ENCODE results near the gene MAPK1IP1L.
"Not testable (repeated sequence)": the region's sequence is repeated elsewhere in the genome, so short reads cannot be mapped to it uniquely, and the experiment has no call there.

Gene MAPK1IP1L

DNA sequence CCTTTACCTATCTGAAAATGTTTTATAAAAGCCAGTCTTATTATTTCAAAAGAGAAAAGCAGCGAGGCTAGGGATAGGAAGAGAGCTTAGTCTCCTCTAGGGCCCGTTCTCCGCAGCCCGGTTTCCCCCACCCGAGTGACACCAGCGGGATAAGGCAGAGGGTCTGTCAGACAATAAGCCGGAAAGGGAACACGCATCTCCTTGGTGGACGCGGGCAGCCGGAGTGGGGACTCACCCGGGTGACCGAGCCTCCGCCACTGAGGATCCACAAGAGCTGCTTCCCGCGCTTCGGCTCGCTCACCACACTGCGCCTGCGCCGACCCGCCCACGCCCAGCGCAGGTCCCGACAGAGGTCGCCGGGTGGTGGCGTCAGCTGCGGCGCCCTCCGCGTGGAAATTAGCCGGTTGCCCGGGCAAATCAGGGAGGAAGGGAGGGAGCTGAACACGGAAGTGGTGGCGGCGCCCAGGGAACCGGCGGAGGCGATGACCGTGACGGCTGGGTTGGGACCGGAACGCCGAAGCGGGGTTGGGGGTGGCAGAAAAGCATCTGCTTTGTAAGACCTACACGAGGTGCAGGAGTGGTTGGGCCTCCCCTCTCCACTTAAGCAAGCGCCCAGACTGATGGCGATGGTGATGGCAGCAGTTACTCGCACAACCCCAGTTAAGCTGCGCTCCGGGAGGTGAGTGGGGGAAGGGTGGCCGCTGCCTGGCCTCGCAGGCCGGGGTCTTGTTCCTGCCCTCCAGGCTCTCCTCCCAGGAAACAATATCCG, 24.5 kb upstream of the MAPK1IP1L start, which contains the start of the genes SOCS4 and WDHD1:
SOCS4 (plus strand) TSS at position 444 of the 769 bp plus-strand sequence. CDS start 15,806 bp downstream, outside the sequence.
WDHD1 (minus strand) TSS at position 307 of the 769 bp plus-strand sequence. CDS start 312 bp downstream, outside the sequence.
- DNase-seq (ENCODE audit: low read depth in 2 of 2) = peak; percentile 93 to 96
- no peak for TF ChIP-seq CTCF (IDR thresholded peaks at IDR 0.05; ENCODE audit: low read depth, low read length)
- peak within 1 kb of the TSS; percentile 67 to 87 for H3K4me3 ChIP-seq (replicated peaks in 1 of 2; ENCODE audit: low read depth in 2 of 2, low read length in 2 of 2)

- no peak for TF ChIP-seq CTCF (IDR thresholded peaks at IDR 0.05; ENCODE audit: low read depth, low read length)
- DNase-seq (ENCODE audit: low read depth in 2 of 2) = no peak
- peak overlapping the region; percentile 67 to 87 for H3K4me3 ChIP-seq (replicated peaks in 1 of 2; ENCODE audit: low read depth in 2 of 2, low read length in 2 of 2)
Measured at GRCh38 chr14:55028066-55028465, 23.4 kb upstream of the MAPK1IP1L start.

DNA sequence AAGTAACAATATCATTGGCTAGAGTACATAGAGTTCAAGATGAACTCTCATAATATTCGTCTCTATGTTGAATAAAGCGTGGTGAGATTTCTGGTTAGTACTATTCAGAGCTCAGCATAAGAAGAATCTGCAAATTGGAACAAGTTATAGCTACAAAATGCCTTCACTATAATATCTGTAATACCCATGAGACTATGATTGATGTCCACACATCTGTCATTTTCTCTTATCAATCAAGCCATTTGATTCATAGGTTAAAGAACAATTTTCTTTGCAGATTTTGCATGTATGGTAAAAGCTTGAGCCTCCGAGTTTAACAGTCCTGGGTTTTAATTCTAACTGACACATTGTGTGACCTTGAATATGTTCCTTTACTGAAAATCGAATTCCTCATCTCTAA, 23.0 kb upstream of the MAPK1IP1L start:
- DNase-seq (ENCODE audit: low read depth in 2 of 2) = no peak
- TF ChIP-seq CTCF (IDR thresholded peaks at IDR 0.05; ENCODE audit: low read depth, low read length) = no peak
- peak overlapping the region in 1 of 2 donors; percentile 67 for H3K4me3 ChIP-seq (replicated peaks in 1 of 2; ENCODE audit: low read depth in 2 of 2, low read length in 2 of 2)

- TF ChIP-seq CTCF (IDR thresholded peaks at IDR 0.05; ENCODE audit: low read depth, low read length) = no peak
- no peak overlapping the region for H3K4me3 ChIP-seq (replicated peaks in 1 of 2; ENCODE audit: low read depth in 2 of 2, low read length in 2 of 2)
Measured at GRCh38 chr14:55031190-55031589, 20.3 kb upstream of the MAPK1IP1L start.

DNA sequence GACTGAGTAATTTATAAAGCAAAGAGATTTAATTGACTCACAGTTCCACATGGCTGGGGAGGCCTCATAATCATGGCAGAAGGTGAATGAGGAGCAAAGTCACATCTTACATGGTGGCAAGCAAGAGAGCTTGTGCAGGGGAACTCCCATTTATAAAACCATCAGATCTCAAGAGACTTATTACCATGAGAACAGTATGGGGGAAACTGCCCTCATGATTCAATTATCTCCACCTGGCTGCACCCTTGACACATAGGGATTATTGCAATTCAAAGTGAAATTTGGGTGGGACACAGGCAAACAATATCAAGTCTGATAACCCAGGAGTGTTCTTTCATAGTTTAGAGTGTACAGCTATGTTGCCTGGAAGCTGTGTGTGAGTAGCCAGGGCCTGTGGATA, 13.5 kb upstream of the MAPK1IP1L start:
- not testable (repeated sequence) for DNase-seq (ENCODE audit: low read depth in 2 of 2); H3K4me3 ChIP-seq (replicated peaks in 1 of 2; ENCODE audit: low read depth in 2 of 2, low read length in 2 of 2)

More at GRCh38 chr14:55031190-55031589, 20.3 kb upstream of the MAPK1IP1L start:
- DNase-seq (ENCODE audit: low read depth in 2 of 2) = peak in 1 of 2 donors; percentile 23

DNA sequence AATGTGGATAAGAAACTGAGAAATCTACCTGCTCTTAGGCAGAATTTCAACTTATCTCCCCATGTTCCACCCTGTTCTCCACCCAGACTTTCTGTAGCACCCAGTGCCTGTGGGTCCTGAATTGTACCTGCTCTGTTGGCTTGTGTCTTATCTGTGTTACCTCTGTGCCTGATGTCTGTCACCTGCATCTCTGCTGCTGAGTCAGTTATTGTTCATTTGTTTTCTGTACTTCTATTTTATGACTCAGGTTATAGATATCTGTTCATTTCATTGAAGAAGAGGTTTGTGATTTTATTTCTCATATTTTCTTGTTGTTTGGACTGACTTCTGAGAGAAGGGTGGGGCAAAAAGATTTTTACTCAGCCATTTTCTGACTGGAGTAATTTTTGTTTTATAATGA, 12.7 kb upstream of the MAPK1IP1L start:
- no peak overlapping the region for H3K4me3 ChIP-seq (replicated peaks in 1 of 2; ENCODE audit: low read depth in 2 of 2, low read length in 2 of 2)
- DNase-seq (ENCODE audit: low read depth in 2 of 2) = peak in 1 of 2 donors; percentile 32
- no peak for TF ChIP-seq CTCF (IDR thresholded peaks at IDR 0.05; ENCODE audit: low read depth, low read length)

DNA sequence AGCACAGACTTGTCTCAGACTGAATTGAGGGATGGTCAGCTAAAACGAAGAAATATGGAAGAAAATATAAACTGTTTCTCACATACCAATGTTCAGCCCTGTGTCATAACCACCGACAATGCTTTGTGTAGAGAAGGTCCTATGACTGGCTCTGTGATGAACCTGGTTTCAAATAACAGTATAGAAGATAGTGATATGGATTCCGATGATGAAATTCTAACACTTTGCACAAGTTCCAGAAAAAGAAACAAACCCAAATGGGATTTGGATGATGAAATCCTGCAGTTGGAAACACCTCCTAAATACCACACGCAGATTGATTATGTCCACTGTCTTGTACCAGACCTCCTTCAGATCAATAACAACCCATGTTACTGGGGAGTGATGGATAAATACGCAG, 7.9 kb upstream of the MAPK1IP1L start:
- TF ChIP-seq CTCF (IDR thresholded peaks at IDR 0.05; ENCODE audit: low read depth, low read length) = no peak
- H3K4me3 ChIP-seq (replicated peaks in 1 of 2; ENCODE audit: low read depth in 2 of 2, low read length in 2 of 2) = no peak overlapping the region
- DNase-seq (ENCODE audit: low read depth in 2 of 2) = peak in 1 of 2 donors; percentile 26

All from cardiac fibroblast (primary cell).